GM21576 (cell line): Measurements from ENCODE around the gene GRK2.
"Not testable (repeated sequence)": the region's sequence is repeated elsewhere in the genome, so short reads cannot be mapped to it uniquely, and the experiment has no call there.

Source experiments
- ATAC-seq: cut with Tn5 transposase; IDR thresholded peaks from one replicate; pipeline ENCODE4 v1.9.1; 2021; ENCODE audit warnings: mild to moderate bottlenecking, moderate library complexity; ENCODE audit not compliant: unreplicated experiment

GRK2 gene

GRCh38 chr11:67266449-67267187 lies at the start of gene GRK2:
Gene GRK2, plus strand, starts transcription at chr11:67266473. Its CDS starts 227 bp downstream, at chr11:67266700.
- ATAC-seq: no peak

- ATAC-seq: no peak
Observed at GRCh38 chr11:67227726-67228125, 38.5 kb upstream of the GRK2 start.

- no peak for ATAC-seq
Observed at GRCh38 chr11:67230406-67230805, 35.9 kb upstream of the GRK2 start.

GRCh38 chr11:67230886-67231285 lies 35.4 kb upstream of the GRK2 start:
- ATAC-seq: no peak

- no peak for ATAC-seq
Observed at GRCh38 chr11:67233584-67234190, 32.6 kb upstream of the GRK2 start.

GRCh38 chr11:67234571-67234970 lies 31.7 kb upstream of the GRK2 start:
- not testable (repeated sequence) for ATAC-seq

- ATAC-seq: no peak
Observed at GRCh38 chr11:67237574-67237973, 28.7 kb upstream of the GRK2 start.

GRCh38 chr11:67238894-67239782 lies 27.1 kb upstream of the GRK2 start:
- no peak for ATAC-seq

GRCh38 chr11:67239783-67240575 lies 26.3 kb upstream of the GRK2 start:
- ATAC-seq: peak; percentile 84

GRCh38 chr11:67240576-67241389 lies 25.5 kb upstream of the GRK2 start:
- no peak for ATAC-seq

- ATAC-seq: no peak
Observed at GRCh38 chr11:67242548-67242947, 23.7 kb upstream of the GRK2 start.

- no peak for ATAC-seq
Observed at GRCh38 chr11:67243051-67243450, 23.2 kb upstream of the GRK2 start.

GRCh38 chr11:67245046-67245445 lies 21.2 kb upstream of the GRK2 start:
- ATAC-seq: no peak

- ATAC-seq: no peak
Observed at GRCh38 chr11:67247946-67248550, 18.2 kb upstream of the GRK2 start.

GRCh38 chr11:67248653-67249052 lies 17.6 kb upstream of the GRK2 start:
- ATAC-seq: no peak

GRCh38 chr11:67250059-67251043 lies 15.9 kb upstream of the GRK2 start:
- ATAC-seq: no peak

- ATAC-seq: no peak
Observed at GRCh38 chr11:67251841-67252240, 14.4 kb upstream of the GRK2 start.

GRCh38 chr11:67252831-67253239 lies 13.4 kb upstream of the GRK2 start:
- ATAC-seq: no peak
